NCI-H146 (cell line): ENCODE results near the gene LONRF2.

Experiments
- DNase-seq: peaks from one replicate; lab custom pipeline; 2025; lab: John Stamatoyannopoulos, UW

LONRF2 gene

DNA sequence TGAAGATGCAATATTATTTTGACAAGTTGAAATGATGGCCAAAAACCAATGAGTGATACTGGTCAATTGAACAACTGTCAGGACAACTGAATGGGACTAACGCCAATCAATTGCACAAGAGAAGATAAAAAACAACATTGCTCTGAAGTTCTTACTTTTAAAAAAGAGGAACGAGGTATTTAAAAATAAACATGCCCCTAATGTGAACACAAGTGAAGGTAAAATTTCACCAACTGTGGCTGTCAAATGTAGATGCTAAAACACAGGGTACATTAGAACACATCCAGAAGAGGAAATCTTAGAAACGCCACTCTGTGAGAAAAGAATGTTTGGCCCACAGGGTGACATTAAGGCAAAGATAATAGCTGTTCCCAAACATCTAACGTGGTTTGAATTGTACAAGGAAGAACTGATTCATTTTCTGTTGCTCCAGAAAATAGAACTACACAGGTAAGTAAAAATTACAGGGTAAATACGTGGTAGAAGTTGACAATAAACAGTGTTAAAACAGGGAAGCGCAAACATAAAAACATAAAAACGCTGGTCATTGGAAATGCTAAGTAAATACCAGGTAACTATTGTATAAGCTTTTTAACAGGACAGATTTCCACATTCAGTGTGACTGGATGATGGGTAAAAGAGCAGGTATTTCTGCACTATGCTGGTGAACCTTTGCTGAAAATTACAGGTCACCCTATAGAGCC is 20.3 kb downstream of the LONRF2 start:
- no peak for DNase-seq

- no peak for DNase-seq
Measured at GRCh38 chr2:100299548-100299947, 22.8 kb downstream of the LONRF2 start.

DNA sequence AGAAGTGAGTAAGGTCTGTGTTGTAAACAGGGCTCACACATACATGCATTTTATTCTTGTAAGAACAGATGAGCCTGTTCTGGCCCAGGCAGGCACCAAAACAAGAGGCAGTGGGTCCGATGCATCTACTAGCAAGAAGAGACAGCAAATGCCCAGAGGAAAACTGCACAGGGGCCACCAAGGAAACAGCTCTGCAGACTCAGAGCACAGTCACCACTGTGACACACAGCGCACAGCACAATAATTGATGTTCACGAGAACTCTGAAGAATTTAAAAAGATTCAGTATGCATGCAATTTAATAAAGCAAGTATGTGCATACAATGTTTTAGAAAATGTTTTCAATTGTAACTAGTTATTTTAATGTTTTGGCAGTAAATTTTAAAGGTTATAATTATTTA is 24.8 kb downstream of the LONRF2 start:
- no peak for DNase-seq

- DNase-seq: no peak
Measured at GRCh38 chr2:100294162-100294497, 28.2 kb downstream of the LONRF2 start.

DNA sequence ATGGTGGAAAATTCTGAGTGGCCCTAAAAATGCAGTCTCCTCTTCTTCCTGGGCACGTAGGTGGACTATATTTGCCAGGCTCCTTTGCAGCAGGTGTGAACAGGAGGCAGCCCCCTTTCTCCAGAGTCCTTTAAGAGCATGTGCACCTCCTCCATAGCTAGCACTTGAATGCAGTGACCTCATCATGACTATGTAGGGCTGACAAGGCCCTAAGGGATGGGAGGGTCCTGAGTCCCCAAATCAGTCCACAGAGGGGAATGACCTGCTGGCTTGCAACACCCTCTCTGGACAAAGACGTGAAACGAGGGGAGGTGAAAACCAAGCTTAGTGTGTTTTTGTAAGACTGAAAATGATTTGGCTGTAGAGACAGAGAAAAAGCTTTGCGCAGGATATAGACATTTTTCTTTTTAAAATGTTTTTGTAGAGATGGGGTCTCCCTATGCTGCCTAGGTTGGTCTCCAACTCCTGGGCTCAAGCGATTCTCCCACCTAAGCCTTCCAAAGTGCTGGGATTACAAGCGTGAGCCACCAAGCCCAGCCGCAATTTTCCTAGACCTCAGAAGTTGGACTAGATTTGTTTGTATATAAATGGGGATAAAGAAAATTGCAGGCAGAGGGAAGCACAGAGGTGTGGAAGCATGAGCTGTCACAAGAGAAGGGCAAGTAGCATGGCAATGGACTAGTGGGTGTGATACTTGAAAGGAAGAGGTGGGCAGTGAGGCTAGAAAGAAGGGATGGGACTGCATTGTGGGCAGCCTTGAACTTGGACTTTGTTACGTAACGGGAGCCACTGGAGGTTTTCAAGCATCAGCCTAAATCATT is 28.8 kb downstream of the LONRF2 start:
- no peak for DNase-seq

DNA sequence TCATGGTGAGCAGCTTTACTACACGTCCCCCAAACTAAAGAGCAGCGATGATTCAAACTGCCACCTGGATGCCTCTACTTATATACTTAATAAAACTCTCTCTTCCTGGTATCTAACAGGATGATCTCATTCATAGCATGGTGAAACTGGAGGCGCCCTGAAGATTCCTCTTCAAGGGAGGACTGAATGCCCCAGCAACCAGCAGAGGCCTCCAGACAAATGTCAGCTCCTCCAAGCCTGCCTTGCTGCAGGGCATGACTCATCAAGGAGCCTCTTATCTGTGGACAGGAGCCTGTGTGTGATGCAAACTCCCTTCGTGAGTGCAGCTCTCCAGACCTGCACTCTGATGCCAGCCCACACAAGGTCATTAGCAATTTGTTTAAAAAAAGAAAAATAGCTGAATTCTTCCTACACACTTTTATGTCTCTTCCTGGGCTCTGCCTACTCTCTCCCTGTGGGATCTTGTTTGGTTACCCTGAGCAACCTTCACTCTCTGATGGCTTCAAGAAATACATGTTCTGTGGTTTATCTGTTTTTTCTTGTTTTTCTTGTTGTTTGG is 30.2 kb downstream of the LONRF2 start:
- no peak for DNase-seq

- DNase-seq: no peak
Measured at GRCh38 chr2:100291152-100291970, 30.9 kb downstream of the LONRF2 start.

DNA sequence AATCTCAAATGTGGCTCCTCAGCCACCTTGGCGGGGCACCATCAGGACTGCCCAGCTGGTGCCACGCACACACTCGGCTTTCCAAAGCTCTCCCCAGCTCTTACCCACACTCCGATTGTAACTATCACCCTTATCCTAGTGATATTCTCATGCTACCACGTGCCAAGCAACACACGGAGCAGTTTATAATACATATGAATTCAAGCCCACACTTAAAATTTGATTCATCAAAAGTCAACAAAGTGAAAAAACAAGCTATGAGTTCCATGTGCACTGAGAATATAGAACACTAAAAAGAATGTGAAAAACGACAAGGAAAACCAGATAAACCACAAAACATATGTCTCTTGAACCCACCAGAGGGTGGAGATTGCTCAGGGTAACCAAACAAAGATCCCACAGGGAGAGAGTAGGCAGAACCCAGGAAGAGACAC is 31.6 kb downstream of the LONRF2 start:
- no peak for DNase-seq

DNA sequence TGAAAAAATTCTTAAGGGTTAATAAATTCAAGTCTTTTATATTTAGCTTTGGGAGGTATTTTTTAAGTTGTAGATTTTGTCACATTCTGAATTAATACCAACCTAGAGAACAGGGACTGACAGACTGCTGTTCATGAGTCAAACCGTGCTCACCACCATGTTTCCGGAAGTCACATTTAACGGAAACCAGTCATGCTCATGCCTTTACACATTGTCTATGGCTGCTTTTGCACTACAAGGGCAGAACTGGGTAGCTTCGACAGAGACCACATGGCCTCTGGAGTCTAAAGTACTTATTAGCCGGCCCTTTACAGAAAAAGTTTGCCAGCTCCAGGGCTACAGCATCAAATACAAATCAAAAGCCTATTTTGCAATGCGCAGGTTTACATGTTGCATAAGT is 33.3 kb downstream of the LONRF2 start:
- DNase-seq: no peak

- DNase-seq: no peak
Measured at GRCh38 chr2:100286318-100286717, 36.0 kb downstream of the LONRF2 start.

DNA sequence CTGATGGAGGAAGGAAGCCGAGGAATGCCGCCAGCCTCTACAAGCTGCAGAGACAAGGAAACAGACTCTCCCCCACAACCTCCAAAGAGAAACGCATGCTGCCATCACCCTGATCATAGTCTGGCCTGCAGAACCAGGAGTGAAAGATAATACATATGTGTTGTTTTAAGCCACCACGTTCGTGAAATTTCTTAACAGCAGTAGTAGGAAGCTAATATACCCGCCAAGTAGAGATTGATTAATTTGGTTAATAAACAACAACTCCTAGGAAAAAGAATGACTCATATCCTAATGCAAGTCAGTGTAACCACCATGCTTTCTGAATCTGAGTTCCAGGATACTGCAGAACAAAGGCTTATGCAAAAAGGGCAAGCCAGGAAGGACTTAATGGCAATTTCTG is 36.6 kb downstream of the LONRF2 start:
- DNase-seq: no peak

DNA sequence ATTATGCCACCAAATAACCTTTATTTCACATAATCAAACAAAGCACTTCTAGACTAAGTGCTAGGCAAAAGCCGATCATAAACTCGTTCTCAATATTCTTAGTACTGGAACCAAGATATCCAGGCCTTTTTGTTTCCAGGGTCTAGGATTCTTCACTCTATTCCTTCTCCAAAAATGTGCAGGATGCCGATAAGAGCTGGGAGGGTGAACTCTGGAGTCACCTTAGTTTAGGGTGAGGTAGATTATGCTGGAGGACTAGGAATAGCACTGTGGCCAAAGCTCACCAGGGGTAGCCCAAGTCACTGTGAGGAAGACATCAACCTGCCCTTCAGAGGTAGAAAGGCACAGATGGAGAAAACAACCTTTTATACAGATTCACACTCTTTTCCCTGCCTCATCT is 37.3 kb downstream of the LONRF2 start:
- no peak for DNase-seq

DNA sequence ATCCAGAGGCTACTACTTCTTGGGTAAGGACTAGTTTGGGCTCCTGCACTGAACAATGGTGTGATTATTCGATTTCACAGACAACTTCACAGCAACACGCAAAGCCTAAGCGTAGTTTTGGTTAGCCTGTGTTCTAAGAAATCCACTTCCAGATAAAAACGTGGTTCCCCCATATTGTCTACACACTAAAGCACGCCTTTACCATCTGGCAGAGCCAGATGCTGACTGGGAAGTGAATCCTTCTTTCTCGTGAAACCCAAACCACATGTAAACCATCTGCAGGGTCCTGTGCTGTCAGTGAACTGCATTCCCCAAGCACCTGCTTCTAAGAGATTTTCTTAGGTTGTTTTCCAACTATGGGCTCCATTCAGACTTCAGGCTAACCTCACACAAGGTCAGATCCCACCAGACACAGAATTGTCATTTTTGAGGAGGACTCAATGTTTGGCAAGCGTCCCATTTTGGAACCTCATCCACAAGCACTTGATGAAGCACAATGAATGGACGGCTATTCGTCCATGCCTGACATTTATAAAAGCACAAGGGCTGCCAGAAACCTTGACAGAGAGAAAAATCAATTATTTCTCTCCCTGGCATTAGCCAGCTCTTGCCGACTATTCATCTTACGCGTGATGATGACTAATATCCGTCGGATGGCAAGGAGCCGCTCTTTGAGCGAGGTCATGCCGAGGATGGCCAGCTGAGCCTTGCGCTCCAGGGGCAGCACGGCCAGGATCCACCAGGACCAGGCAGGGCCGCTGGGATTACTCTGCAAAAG is 38.4 kb downstream of the LONRF2 start:
- DNase-seq: no peak

DNA sequence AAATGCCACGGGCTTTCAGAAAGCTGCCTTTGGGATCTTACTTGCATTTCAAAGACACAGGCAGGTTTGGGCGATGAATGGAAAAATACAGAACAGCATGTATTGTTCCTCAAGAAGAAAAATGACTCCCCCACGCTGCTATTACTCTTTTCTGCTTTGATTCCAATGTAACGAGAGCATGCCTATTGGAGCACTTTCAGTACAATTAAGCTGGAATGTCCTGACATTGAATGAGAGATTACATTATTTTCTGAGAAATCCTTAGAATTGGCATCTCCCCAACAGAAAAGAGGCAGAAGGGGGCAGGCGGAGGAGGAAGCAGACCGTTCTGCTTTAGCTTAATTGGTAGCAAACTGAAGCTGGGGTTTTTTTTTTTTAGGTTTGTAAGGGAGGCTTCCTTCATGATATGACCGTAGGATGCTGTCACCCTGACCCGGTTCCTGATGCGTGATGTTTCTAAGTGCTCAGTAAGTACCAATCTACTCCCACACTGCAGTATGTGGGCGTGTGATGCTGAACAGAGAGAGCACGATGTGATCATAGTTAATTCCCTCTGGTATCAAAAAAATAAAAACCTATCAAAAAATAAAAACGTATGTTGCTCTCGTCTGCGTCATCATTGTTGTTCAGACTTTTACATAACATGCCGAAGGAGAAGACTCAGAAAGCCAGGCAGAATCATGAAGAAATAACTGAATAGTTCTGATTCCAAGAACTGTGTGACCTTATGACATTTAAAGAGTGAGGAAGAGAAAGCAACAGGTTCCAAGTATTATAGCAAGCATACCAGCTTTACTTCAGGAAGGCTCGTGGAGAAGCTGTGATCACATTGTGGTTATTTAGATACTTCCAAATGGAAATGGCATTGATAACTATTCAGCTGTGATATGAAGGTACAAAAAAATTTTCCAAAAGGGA is 40.5 kb downstream of the LONRF2 start:
- no peak for DNase-seq

- DNase-seq: no peak
Measured at GRCh38 chr2:100279586-100280534, 42.4 kb downstream of the LONRF2 start.

DNA sequence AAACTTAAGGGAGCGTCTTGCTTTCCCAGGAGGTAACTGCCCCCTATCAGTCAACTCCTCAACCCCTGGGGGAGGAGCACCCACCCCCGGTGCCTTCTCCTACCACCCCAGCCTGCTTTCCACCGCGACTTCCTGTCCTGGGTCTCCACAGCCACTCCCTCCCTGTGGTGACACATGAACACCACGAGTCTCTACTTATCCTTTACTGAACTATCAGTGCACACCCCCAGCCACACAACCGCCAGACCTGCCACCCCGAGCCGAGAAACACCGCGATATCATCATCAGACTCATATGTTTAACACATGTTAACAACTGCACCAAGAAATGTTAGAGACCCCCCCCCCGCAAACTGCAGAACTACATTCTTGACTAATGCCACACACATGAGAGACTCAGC is 43.3 kb downstream of the LONRF2 start:
- DNase-seq: no peak

DNA sequence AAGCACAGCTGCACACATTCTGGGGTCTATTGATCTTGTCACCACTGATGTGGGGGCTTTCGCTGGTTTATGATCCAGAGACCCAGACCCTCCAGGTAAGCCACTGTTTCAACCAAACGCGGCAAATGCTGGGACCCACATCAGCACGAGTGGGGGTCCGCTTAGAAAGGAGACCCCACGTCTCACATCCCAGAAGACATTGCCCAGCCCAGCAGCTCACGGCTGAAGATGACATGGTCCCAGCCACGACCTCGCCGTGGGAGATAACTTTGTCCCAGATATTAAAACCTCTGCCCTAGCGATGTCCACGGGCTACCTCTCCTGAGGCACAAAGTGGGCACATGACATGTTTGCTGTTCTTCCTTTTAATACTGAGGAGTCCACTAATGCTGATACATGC is 43.8 kb downstream of the LONRF2 start:
- no peak for DNase-seq

DNA sequence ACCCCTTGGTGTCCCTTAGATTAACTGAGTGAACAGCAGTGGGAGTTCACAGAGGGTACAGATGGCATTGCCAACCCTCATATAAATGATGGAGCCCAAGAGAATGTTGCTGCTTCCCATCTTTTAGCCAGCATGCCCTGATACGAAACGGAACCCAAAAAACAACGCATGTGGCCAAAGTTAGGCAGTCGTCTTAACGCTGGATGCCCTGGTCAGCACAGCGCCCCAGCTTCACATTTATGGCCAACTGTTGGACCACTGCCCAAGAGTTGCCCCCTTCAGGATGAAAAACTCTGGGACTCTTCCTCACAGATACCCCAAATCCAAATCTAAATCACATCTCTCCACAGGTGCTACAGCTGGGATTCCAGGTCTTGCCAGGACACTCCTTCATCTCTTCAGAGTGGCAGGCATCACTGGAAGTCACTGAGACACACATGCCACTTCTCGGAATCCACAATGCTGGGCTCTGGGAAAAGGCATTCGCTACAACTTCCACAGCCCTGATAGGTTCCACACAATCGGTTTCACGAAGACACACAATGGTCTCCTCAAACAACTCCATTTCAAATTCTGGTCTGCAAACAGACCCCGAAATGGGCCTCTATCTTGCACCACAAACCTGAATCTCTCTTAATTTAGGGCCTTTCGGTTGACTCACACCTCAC is 44.6 kb downstream of the LONRF2 start:
- DNase-seq: no peak

GRCh38 chr2:100276716-100277115 is 45.6 kb downstream of the LONRF2 start:
- no peak for DNase-seq
